Measurements from ENCODE around the gene CDKN2D.
A peak's percentile ranks its signal among the peaks of the same experiment; 100 is the strongest.

The CDKN2D gene

DNA sequence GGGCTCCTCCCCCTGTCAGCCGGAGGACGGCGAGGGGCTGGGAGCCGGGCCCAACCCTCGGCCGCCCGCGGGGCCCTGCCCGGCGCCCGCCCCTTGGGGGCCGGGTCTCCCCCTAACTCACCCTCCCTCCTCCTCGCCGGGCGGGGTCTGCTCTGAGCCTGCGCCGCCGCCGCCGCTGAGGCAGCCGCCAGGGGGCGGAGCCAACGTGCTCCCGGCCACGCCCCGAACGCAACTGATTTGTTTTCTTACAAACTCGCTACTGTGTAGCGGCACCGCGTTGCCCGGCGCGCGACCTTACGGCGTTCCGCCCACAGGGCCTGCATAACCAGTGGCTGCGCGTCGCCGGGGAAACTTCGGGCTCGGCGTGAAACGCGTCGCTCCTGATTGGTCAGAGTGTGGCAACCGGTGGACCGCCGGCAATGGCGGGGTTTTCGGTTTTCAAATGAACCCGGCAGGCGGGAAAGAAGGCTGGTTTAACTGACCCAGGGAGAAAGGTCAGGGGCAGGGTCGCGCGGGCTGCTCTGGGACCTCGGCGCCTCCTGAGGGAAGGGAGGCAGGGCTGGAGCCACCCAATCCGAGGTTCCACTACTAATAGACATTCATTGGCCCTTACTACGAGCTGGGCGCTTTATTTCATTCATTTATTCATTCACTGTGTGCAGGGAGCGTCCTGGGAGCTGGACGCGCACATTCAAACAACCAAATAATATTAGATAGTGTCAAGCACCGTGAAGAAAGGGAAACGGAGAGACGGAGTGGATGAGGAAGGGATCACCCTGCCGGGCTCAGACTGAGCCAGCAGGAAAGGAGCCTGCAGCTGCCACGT lies at the start of gene CDKN2D:
CDKN2D (minus strand) TSS at position 154 of the 826 bp plus-strand sequence. CDS start 326 bp downstream, outside the sequence.
- H3K4me3 ChIP-seq (ENCODE audit: low read depth, low read length), result peak within 1 kb of the TSS; percentile 74

DNA sequence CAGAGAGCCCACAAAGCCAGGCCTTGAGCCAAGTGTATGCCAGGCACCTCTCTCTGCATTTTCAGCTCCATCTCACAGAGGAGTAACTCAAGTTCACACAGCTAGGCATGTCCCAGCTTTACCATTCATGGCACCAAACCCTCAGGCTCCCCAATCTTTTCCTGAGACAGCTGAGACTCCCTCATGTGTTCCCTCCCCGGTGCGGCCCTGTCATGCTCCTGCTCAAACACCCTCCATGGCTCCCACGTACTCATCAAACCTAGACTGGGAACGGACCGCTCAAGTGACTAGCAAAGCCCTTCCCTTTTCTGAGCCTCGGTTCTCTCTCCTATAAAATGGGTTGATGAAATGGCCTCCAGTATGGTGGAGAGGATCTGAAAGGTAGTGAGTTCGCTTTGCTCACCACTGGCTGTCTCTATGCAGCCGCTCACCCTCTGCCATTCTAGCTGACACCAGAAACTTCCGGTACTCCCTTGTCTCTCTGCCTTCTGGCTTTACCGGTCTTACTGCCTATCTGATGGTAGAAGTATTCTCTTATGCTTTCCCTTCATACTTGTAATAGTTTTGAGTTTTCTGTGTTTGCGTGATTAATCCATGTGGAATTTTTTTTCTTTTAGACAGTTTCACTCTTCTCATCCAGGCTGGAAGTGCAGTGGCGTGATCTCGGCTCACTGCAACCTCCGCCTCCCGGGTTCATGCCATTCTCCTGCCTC lies 48.8 kb upstream of the CDKN2D start:
- no peak overlapping the region for H3K4me3 ChIP-seq (ENCODE audit: low read depth, low read length)

DNA sequence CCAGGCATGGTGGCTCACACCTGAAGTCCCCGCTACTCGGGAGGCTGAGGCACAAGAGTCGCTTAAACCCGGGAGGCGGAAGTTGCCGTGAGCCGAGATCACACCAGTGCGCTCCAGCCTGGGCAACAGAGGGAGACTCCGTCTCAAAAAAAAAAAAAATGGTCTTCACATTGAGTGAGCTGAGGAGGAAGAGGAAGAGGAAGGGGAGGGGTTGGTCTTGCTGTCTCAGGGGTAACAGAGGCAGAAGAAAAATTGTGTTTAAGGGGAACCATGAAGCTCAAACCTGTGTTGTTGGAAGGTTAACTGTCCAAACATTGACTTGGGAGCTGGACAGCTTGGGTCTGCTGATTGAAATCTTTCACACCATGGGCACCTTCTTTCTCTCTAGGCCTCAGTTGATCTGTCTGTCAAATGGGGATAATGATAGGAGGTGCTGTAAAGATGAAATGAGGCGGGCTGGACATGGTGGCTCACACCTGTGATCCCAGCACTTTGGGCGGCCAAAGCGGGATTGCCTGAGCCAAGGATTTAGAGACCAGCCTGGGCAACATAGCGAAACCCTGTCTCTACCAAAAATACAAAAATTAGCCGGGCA lies 46.7 kb upstream of the CDKN2D start:
- no peak overlapping the region for H3K4me3 ChIP-seq (ENCODE audit: low read depth, low read length)

DNA sequence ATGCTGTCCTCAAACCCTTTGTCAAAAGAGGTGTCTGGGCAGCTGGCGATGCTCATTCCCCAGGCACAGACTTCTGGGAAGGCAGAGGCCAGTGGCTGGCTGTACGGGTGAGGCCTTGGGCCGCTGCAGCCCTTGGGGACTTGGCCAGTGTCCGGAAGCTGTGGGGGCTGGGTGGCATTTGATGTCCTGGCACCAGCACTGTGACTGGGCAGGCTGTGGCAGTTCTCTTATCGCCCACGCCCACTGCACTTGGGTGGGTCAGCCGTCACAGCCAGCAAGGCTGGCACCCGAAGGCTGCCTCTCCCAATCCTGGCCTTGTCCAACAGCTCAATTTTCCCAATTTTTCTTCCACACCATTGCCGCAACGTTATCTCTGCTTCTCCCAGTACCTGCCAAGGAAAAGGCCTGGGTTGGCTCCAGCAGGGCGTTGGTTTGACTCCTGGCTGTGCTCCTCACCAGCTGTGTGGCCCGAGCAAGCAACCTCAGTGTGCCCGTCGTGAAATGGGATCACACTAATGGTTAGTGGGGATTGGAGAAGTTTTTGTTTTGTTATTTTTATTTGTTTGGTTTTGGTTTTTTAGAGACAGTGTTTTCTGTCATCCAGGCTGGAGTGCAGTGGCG lies 43.8 kb upstream of the CDKN2D start:
- H3K4me3 ChIP-seq (ENCODE audit: low read depth, low read length), result no peak overlapping the region

DNA sequence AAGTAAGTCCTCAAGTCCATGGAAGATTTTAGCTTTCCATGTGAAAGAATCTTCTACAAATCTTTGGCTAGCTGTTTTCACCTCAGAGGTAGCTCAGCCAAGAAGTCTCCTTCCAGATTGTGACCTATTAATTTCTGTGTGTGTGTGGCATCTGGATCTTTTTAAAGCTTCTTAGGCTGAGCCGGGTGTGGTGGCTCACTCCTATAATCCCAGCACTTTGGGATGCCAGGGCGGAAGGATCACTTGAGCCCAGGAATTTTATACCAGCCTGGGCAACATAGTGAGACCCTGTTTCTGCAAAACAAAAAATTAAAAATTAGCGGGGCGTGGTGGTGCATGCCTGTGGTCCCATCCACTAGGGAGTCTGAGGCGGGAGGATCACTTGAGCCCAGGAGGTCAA lies 43.1 kb upstream of the CDKN2D start:
- no peak overlapping the region for H3K4me3 ChIP-seq (ENCODE audit: low read depth, low read length)

DNA sequence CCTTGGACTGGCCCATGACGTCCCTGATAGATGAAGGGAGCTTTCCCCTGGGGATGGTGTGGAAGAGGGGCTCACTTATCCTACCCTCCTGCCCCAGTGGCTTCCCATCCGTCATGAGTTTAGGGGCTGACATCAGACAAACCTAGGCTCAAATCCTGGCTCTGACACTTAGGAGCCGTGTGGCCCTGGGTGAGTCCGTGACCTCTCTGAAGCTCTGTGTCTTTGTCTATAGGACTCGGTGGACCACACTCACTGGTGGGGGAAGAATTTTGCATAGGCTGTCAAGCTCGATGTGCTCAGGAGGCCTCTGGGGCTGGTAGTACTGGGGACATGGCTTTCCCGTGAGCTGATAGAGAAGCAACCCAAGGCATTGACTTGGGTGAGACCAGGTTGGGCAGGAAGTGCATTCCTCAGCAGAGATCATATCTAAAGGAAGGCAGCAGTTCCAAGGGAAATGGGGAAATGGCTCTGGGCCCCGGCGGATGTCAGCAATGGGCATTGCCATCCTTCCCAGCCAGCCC lies 35.7 kb upstream of the CDKN2D start:
- H3K4me3 ChIP-seq (ENCODE audit: low read depth, low read length), result no peak overlapping the region

DNA sequence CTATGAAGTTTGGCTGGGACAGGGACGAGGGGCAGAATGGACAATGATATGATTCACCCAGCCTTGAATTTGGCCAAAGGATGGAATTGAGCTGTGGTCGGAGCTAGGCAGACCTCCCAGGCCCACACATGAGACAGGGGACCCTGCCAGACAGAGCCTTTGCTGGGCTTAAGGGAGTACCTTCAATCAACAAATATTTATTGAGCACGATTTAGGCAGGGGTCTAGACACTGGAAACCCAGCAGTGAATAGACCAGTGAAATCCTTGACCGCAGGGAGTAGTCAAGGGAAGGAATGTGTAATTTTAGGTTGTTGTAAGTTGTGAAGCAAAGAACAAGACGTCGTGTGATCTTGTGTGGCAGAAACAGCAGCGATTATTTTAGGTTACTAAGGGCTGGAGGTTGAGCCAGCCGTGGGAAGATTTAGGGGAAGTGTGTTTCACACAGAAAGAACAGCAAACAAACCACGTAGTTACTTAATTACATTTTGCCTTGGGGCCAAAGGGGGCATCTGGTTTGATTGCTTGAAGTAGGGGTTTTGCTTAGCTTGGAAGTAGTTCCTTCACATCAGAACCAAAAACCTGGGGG lies 35.2 kb upstream of the CDKN2D start:
- no peak overlapping the region for H3K4me3 ChIP-seq (ENCODE audit: low read depth, low read length)

DNA sequence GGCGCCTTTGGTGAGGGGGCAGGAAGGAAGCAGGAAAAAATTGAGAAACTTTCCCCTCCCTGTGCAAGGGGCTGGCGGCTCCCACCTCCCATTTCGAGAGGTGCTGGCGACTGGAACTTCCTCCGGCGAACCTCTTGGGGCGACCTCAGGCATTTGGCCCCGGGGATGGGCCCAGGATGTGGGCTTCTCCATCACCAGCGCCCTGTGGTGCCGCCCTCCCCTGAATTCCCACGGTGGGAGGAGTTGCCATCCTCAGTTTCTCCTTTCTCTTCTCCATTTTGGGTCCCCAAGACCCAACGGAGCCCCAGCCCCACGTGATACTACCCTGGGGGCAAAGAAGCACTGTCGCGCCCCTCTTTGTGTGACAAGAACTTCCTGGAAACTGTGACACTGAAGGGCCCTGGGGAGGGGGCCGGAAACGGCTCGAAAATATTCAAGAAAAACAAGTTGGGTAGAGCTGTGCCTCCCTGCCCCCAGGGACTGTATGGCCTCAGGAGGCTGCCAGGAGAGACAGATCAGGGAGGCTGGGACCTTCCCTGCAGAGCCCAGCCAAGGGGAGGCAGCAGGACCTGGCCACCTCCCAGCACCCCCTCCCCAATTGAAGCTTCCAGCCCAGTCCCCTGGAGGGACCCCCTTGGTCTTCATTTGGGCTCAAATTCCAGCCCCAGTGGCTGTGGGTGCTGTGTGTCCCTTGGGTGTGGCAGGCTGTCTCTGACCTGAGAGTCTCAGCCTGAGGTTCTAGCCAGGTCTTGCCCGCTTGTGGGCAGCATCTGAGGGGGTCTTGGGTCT lies 34.5 kb upstream of the CDKN2D start:
- H3K4me3 ChIP-seq (ENCODE audit: low read depth, low read length), result peak overlapping the region; percentile 85

DNA sequence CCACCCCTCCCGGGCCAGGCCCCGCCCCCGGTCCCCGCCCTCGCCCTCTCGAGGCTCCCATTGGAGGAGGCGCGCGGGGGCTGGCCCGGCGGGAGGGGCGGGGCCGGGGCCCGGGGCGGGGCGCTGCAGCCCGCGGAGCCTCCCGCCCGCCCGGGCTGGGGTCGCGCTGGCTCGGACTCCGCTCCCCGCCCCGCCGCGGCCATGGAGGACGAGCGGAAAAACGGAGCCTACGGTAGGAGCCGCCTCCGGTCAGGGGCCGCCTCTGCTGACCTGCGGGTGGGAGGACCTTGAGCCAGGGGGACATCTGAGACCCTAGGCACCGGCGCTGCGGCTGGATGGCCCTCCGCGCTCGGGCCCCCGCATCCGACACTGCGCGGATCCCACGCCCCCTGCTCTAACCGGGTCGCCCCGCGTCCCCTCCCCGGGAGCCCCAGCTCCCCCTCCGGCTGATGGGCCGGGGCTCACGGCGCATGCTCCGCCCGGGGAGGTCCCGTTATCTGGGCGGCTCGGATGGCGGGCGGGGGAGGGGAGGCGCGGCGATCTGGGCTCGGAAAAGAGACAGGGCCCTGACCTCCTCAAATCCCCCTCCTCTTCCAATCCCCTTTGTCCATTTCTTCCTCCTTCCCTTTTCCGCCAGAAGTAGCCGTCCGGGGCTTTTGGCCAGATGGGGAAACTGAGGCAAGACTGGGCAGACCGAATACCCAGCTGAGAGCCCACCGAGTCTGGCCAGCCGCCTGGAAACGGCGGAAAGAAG lies 33.7 kb upstream of the CDKN2D start:
- peak overlapping the region; percentile 85 for H3K4me3 ChIP-seq (ENCODE audit: low read depth, low read length)

DNA sequence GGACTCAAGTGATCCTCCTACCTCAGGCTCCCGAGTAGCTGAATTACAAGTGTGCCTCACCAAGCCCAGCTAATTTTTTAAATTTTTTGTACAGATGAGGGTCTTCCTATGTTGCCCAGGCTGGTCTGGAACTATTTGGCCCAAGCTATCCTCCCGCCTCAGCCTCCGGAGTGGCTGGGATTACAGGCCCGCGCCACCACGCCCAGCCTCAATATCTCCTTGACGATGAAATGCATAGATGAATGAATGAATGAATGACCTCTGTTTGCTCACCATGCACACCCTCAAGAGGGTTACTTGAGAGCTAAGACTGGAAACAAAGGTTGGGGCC lies 33.2 kb upstream of the CDKN2D start:
- no peak overlapping the region for H3K4me3 ChIP-seq (ENCODE audit: low read depth, low read length)

DNA sequence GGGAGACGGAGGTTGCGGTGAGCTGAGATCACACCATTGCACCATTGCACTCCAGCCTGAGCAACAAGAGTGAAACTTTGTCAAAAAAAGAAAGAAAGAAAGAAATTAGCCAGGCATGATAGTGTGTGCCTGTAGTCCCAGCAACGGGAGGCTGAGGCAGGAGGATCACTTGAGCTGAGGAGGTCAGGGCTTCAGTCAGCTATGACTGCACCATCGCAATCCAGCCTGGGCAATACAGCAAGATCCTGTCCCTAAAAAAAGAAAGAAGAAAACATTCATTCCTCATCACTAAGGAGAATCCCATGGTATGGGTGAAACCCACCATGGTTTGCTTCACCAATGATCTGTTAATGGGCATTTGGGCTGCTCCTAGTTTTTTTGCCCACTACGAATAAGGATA lies 31.4 kb upstream of the CDKN2D start:
- H3K4me3 ChIP-seq (ENCODE audit: low read depth, low read length), result no peak overlapping the region

DNA sequence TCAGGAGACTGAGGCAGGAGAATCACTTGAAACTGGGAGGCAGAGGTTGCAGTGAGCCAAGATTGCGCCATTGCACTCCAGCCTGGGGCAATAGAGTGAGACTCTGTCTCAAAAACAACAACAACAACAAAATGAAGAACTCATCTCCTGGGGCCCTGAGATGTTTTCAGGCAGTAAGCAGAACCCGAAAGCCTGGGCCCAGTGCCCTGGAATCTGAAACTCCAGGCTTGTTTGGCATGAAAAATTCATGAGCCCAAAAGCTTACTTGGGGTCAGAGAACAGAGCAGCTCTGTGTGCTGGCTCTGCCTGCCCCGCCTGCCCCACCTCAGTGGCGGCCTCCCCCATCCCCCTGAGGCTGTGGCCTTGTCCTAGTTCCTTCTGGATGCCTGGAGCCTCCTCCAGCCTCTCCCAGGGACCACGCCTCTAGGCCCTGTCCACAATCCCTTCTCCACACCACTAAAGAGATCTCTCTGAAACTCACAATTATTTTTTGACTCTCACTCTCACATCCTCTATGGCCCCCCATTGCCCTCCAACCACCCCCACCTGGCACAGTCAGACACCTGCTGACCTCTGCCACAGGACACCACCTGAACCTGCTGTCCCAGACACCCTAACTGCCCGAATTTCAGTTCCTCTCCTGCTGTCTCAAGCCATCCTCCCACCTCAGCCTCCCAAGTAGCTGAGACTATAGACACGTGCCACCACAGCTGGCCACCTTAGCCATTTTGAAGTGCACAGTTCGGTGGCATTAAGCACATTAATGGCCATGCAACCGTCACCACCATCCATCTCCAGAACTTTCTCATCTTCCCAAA lies 25.2 kb upstream of the CDKN2D start:
- H3K4me3 ChIP-seq (ENCODE audit: low read depth, low read length), result no peak overlapping the region

DNA sequence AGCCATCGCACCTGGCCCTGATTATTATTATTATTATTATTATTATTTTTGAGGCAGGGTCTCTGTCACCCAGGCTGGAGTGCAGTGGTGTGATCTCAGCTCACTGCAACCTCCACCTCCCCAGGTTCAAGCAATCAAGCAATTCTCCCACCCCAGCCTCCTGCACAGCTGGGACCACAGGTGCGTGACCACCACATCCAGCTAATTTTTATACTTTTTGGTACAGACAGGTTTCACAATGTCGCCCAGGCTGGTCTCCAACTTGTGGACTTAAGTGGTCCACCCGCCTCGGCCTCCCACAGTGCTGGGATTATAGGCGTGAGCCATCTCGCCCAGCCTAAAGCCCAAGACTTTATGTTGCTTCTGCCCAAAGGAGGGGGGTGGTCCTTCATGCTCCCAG lies 24.4 kb upstream of the CDKN2D start:
- no peak overlapping the region for H3K4me3 ChIP-seq (ENCODE audit: low read depth, low read length)

DNA sequence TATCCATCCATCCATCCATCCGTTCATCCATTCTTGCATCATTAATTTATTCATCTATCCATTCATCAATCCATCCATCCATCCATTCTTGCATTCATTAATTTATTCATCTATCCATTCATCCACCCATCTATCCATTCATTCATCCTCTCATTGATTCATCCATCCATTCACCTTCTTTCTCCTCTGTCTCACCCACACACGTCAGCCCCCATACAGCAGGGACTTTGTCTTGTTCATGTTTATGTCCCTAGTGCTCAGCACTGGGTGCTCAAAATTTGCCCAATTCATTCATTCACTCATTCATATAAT lies 19.0 kb upstream of the CDKN2D start:
- H3K4me3 ChIP-seq (ENCODE audit: low read depth, low read length), result no peak overlapping the region

DNA sequence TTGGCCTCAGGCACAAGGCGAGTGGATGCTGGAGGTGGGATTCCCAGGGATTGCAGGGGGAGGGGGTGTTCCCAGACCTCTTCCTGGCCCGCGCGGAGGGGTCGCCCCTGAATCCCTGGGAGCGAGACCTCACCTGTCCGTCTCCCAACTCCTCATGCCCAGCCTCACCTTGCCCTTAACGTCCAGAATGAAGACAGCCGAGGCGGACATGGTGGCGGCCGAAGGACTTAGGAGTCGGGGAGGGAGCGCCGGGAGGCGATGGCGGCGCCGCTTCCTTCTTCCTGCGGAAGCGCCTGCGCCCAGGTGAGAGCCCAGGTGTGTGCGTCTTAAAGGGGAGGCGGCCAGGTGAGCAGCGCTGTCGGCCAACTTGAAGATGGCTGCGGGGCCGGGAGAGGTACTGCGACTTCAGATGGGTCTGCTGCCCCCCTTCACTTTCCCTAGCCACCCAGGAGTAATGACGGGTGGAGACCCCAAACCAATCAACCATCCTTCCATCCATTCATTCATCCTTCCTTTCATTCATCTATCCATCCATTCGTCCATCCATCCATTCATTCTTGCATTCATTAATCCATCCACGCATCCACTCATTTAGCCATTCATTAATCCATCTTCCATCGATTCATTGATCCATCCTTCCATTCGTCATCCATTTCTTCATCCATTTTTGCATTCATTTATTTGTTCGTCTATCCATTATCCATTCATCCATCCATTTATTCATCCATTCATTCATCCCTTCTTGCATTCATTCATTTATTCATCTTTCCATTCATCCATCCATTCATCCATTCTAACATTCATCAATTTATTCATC lies 18.5 kb upstream of the CDKN2D start, which contains the start of gene AP1M2:
AP1M2 (minus strand) TSS at position 291 of the 817 bp plus-strand sequence; CDS start at position 210, 81 bp downstream.
- peak within 1 kb of the TSS; percentile 77 for H3K4me3 ChIP-seq (ENCODE audit: low read depth, low read length)

DNA sequence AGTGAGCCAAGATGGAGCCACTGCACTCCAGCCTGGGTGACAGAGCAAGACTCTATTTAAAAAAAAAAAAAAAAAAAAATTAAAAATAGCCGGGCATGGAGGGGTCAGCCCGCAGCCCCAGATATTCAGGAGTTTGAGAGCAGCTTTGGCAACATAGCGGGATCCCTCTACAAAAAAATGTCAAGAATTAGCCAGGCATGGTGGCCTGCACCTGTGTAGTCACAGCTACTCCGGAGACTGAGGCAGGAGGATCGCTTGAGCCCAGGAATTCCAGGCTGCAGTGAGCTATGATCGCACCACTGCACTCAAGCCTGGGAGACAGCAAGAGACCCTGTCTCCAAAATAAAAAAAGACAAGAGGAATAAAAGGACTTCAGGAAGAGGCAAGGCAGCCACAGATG lies 17.6 kb upstream of the CDKN2D start:
- H3K4me3 ChIP-seq (ENCODE audit: low read depth, low read length), result peak overlapping the region; percentile 77

DNA sequence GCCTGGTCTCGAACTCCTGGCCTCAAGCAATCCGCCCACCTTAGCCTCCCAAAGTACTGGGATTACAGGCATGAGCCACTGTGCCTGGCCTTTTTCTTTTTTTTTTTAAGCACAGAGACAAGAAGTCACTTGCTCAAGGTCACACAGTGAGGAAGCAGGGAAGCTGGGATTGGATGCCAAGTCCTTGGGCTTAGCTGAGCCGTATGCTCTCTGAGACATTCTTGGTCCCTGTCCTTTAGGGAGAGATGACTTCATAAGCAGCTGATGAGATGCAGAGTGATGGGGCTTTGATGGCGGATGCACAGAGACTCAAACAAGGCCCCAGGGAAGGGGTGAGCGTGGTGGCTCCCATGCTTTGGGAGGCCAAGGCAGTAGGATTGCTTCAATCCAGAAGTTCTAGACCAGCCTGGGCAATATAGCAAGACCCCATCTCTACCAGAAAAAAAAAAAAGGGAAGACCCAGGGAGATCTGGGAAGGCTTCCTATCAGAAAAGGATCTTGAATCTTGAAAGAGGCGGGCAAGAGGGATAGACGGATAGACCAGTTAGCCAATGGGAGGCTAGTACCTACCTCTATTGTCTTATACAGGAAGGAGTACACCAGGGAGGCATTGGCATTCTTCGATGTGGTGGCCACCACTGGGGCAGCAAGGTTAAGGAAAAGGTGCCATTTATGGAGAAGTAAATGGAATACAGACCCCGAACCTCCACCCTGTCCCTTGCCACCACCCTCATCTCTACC lies 14.4 kb upstream of the CDKN2D start:
- H3K4me3 ChIP-seq (ENCODE audit: low read depth, low read length), result no peak overlapping the region

Measured in iPS-11a (cell line).